ENCODE data around the gene BST1.

DNA sequence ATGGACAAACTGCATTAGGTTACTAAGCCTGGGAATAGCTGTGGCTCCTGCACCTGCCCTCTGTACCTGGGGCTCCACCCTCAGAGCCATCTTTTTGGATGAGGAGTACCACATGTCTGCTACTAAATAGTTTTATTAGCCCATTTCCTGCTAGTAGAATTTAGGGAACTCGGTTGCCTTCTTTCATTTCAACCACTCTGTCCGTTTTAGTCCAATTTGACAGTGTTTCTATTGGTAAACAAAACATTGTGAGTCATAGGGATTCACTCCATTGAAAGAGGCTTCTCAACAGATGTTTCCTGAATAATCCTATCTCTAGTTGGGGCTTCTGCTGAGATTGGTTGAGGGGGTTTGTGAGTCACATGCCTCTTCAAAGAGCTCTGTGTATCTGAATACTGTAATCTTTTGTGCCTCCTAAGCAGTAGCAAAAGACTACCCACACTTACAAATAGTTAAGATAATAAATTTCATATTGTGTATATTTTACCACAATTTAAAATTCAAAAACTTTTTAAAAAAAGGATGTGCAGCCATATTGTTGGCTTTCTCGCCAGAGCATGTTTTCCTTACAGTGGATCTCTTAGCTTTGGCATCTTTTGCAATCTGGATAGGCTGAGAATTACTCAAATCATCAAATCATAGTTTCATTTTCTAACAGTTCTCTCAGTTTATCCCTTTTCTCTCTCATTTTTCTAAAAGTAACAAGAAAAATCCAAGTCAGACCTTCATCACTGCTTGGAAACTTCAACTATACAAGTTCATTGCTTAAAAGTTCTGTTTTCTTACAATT is 11.3 kb upstream of the BST1 start:
- TF ChIP-seq, protein P1, sequence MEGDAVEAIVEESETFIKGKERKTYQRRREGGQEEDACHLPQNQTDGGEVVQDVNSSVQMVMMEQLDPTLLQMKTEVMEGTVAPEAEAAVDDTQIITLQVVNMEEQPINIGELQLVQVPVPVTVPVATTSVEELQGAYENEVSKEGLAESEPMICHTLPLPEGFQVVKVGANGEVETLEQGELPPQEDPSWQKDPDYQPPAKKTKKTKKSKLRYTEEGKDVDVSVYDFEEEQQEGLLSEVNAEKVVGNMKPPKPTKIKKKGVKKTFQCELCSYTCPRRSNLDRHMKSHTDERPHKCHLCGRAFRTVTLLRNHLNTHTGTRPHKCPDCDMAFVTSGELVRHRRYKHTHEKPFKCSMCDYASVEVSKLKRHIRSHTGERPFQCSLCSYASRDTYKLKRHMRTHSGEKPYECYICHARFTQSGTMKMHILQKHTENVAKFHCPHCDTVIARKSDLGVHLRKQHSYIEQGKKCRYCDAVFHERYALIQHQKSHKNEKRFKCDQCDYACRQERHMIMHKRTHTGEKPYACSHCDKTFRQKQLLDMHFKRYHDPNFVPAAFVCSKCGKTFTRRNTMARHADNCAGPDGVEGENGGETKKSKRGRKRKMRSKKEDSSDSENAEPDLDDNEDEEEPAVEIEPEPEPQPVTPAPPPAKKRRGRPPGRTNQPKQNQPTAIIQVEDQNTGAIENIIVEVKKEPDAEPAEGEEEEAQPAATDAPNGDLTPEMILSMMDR (IDR thresholded peaks at IDR 0.05; ENCODE audit: insufficient read depth, low read length, poor library complexity, severe bottlenecking): no peak
- no peak for TF ChIP-seq EZH2phosphoT487 (conservative IDR thresholded peaks at IDR 0.05; ENCODE audit: low read length)
